Spleen (tissue), 7 donors: ENCODE measurements around the gene POU2F3.

Experiments used
- POLR2A ChIP-seq, 3 donors: fragments of 450-650 bp; IDR thresholded peaks; one replicate each; pipeline ENCODE4 v1.5.1; 2017; ENCODE audit warnings: antibody characterized with exemption in 3 of 3, mild to moderate bottlenecking in 1 of 3
- POLR2AphosphoS5 ChIP-seq, 3 donors: sonication (generic); formaldehyde crosslinking; IDR thresholded peaks; one replicate each; pipeline ENCODE4 v1.5.1; 2017; ENCODE audit warnings: antibody characterized with exemption in 3 of 3
- TF ChIP-seq, protein P1 (sequence below), 11 experiments: fragments of 200-600 bp in 7 of 11; fragments of 450-650 bp in 4 of 11; sonication (generic) in 4 of 11; IDR thresholded peaks in 8 of 11; conservative IDR thresholded peaks in 3 of 11; 1 replicate in 7 of 11; 2 replicates in 4 of 11; pipeline versions ENCODE4 v1.4.0 to v1.8.0; 2016 to 2021; ENCODE audit warnings: antibody characterized with exemption in 11 of 11, inconsistent platforms in 4 of 11, mild to moderate bottlenecking in 1 of 11
- donor health status: DM: no; HTN: no; CAD: no; lungs with moderate emphysema.
- donor health status: DM: no; HTN: no; CAD: no.
- donor health status: DM: no; HTN: no; CAD: no.

DNA sequence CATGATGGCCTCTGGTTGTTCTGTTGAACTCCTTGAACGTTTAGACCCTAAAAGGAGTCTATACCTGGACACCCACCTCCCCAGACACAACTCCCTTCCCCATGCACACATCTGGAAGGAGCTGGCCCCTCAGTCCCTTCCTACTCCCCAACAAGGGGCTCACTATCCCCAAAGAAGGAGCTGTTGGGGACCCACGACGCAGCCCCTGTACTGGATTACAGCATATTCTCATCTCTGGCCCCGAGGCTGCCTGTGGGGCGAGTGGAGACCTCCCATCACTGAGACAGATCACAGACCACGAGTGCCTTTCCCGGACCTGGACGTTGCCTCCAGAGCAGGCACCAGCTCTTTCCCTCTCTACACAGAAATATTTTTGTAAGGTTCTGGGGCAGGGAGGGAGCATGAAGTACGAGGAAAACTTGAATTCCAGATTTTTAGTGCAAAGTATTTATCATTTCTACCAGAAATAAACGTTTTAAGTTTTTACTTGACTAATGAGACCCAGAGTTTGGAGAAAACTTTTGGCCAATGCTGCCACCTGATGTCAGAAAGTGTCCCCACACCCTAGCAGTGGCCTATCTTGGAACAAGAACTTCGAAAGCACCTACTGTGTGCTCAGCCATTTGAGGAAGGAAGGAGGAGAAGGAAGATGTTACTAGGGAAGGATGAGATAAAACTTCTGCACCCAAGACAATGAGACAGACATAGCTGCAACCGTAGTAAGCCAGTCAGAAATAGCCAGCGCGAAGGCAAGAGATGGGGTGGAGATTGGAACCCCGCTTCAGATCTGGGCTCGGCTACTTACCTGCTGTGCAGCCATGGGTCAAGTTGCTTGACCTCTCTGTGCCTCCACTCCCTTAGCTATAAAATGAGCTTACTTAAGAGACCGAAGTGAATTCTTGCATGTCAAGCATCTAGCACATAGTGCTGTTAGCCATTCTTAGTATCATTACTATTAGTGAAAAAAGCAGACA, 10.2 kb upstream of the POU2F3 start:
- TF ChIP-seq, protein P1, sequence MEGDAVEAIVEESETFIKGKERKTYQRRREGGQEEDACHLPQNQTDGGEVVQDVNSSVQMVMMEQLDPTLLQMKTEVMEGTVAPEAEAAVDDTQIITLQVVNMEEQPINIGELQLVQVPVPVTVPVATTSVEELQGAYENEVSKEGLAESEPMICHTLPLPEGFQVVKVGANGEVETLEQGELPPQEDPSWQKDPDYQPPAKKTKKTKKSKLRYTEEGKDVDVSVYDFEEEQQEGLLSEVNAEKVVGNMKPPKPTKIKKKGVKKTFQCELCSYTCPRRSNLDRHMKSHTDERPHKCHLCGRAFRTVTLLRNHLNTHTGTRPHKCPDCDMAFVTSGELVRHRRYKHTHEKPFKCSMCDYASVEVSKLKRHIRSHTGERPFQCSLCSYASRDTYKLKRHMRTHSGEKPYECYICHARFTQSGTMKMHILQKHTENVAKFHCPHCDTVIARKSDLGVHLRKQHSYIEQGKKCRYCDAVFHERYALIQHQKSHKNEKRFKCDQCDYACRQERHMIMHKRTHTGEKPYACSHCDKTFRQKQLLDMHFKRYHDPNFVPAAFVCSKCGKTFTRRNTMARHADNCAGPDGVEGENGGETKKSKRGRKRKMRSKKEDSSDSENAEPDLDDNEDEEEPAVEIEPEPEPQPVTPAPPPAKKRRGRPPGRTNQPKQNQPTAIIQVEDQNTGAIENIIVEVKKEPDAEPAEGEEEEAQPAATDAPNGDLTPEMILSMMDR (IDR thresholded peaks at IDR 0.05 in 8 of 11, conservative IDR thresholded peaks at IDR 0.05 in 3 of 11): peak; percentile 26 to 69 (median 52)
- TF ChIP-seq POLR2A (IDR thresholded peaks at IDR 0.05) (no peak), POLR2AphosphoS5 (IDR thresholded peaks at IDR 0.05) (no peak)
